Spinal cord (tissue), 10 donors: ENCODE data around the gene CTTN. TPM values are rescaled to one million over a fixed set of nuclear protein-coding genes. Genes with fewer than 3 reads are reported as not detected.

Experiments
- DNase-seq, 6 donors: peaks; one replicate each; pipeline versions ENCODE4 v3.0.0 to v3.0.0-alpha.2; 2013 to 2015; ENCODE audit warnings: low spot score in 6 of 6, low read depth in 4 of 6
- H3K27ac ChIP-seq: one replicate; pipeline ENCODE4 v1.5.1; 2013; ENCODE audit warnings: low read depth, low read length, control low read depth
- H3K27me3 ChIP-seq: one replicate; pipeline ENCODE4 v1.6.1; 2013; ENCODE audit warnings: low read length; ENCODE audit not compliant: control insufficient read depth, insufficient read depth
- H3K36me3 ChIP-seq: one replicate; pipeline ENCODE4 v1.6.1; 2013; ENCODE audit warnings: low read length; ENCODE audit not compliant: control insufficient read depth, insufficient read depth
- H3K4me1 ChIP-seq: one replicate; pipeline ENCODE4 v1.6.1; 2013; ENCODE audit warnings: low read length; ENCODE audit not compliant: control insufficient read depth, insufficient read depth
- H3K4me3 ChIP-seq: one replicate; pipeline ENCODE4 v1.5.1; 2013; ENCODE audit warnings: low read depth, low read length, control low read depth
- H3K9me3 ChIP-seq: one replicate; pipeline ENCODE4 v1.6.1; 2013; ENCODE audit warnings: low read length; ENCODE audit not compliant: control insufficient read depth, insufficient read depth
- WGBS: methylation state at CpG from one replicate; pipeline ENCODE4 v1.1.5; 2013; ENCODE audit warnings: missing lambda C conversion rate; ENCODE audit not compliant: insufficient coverage; 5-methylcytosine and 5-hydroxymethylcytosine counted together
- polyA plus RNA-seq, 2 donors: library from polyadenylated mRNA; unstranded; fragments of 120-200 nt; gene quantifications; one replicate each; pipeline ENCODE4 v1.2.1, GENCODE V29; 2013; ENCODE audit not compliant: insufficient read length in 2 of 2
- total RNA-seq, 2 donors: library from RNA; depleted of rRNA in 1 of 2; stranded (reverse); fragments of 120-200 nt in 1 of 2; fragments of >200 nt in 1 of 2; gene quantifications; one replicate each; pipeline versions ENCODE4 v1.2.3 to v1.2.4, GENCODE V29; 2013 to 2014
- donor health status: healthy.

CTTN gene
- total and polyA plus RNA-seq, 4 donors = 103 to 215 (median 144) TPM

- H3K27ac ChIP-seq = no peak overlapping the region
- no peaks in the 10 kb centered on the region for H3K9me3 ChIP-seq
- peaks cover 90% of the 10 kb centered on the region for H3K36me3 ChIP-seq
- no peak overlapping the region for H3K4me3 ChIP-seq
- H3K4me1 ChIP-seq = no peaks in the 10 kb centered on the region
- no peaks in the 10 kb centered on the region for H3K27me3 ChIP-seq
- DNase-seq = no peak
- WGBS = 90% methylated on average over 11 of the region's 16 CpGs
Measured at GRCh38 chr11:70432065-70432464, 33.7 kb downstream of the CTTN start.

- Histone ChIP-seq H3K9me3 (no peaks in the 10 kb centered on the region), H3K27me3 (no peaks in the 10 kb centered on the region), H3K27ac (no peak overlapping the region), H3K4me1 (no peaks in the 10 kb centered on the region), H3K4me3 (no peak overlapping the region), H3K36me3 (peaks cover 90% of the 10 kb centered on the region)
- DNase-seq = no peak
- 85% methylated on average over 10 of the region's 15 CpGs for WGBS
Measured at GRCh38 chr11:70432580-70432979, 34.3 kb downstream of the CTTN start.

- no peaks in the 10 kb centered on the region for H3K27me3 ChIP-seq
- 94% methylated on average over 20 of the region's 20 CpGs for WGBS
- no peaks in the 10 kb centered on the region for H3K4me1 ChIP-seq
- peaks cover 95% of the 10 kb centered on the region for H3K36me3 ChIP-seq
- no peaks in the 10 kb centered on the region for H3K9me3 ChIP-seq
- H3K4me3 ChIP-seq = no peak overlapping the region
- DNase-seq = no peak
- H3K27ac ChIP-seq = no peak overlapping the region
Measured at GRCh38 chr11:70433038-70433437, 34.7 kb downstream of the CTTN start.

GRCh38 chr11:70433526-70433925, 35.2 kb downstream of the CTTN start:
- Histone ChIP-seq H3K27ac (no peak overlapping the region), H3K36me3 (peaks cover 98% of the 10 kb centered on the region), H3K4me1 (no peaks in the 10 kb centered on the region), H3K4me3 (no peak overlapping the region), H3K27me3 (no peaks in the 10 kb centered on the region), H3K9me3 (no peaks in the 10 kb centered on the region)
- WGBS = 94% methylated on average over 8 of the region's 13 CpGs
- no peak for DNase-seq

GRCh38 chr11:70433966-70434812, 35.9 kb downstream of the CTTN start:
- no peaks in the 10 kb centered on the region for H3K9me3 ChIP-seq
- DNase-seq = no peak
- no peak overlapping the region for H3K27ac ChIP-seq
- H3K27me3 ChIP-seq = no peaks in the 10 kb centered on the region
- no peak overlapping the region for H3K4me3 ChIP-seq
- no peaks in the 10 kb centered on the region for H3K4me1 ChIP-seq
- H3K36me3 ChIP-seq = peaks cover 95% of the 10 kb centered on the region
- 91% methylated on average over 31 of the region's 36 CpGs for WGBS

- Histone ChIP-seq H3K36me3 (peaks cover 88% of the 10 kb centered on the region), H3K27ac (no peak overlapping the region), H3K9me3 (no peaks in the 10 kb centered on the region), H3K27me3 (no peaks in the 10 kb centered on the region), H3K4me1 (no peaks in the 10 kb centered on the region), H3K4me3 (no peak overlapping the region)
- 60% methylated on average over 7 of the region's 17 CpGs for WGBS
- DNase-seq = peak in 1 of 6 donors; percentile 20
Measured at GRCh38 chr11:70434813-70435278, 36.5 kb downstream of the CTTN start.

- Histone ChIP-seq H3K27me3 (no peaks in the 10 kb centered on the region), H3K36me3 (peaks cover 83% of the 10 kb centered on the region), H3K27ac (no peak overlapping the region), H3K4me3 (no peak overlapping the region), H3K4me1 (no peaks in the 10 kb centered on the region), H3K9me3 (no peaks in the 10 kb centered on the region)
- WGBS = 94% methylated on average over 13 of the region's 13 CpGs
- DNase-seq = no peak
Measured at GRCh38 chr11:70435361-70435760, 37.0 kb downstream of the CTTN start.

GRCh38 chr11:70435765-70436500, 37.6 kb downstream of the CTTN start:
- H3K4me3 ChIP-seq = no peak overlapping the region
- H3K36me3 ChIP-seq = peaks cover 77% of the 10 kb centered on the region
- 96% methylated on average over 17 of the region's 24 CpGs for WGBS
- no peaks in the 10 kb centered on the region for H3K27me3 ChIP-seq
- H3K4me1 ChIP-seq = no peaks in the 10 kb centered on the region
- H3K27ac ChIP-seq = no peak overlapping the region
- no peaks in the 10 kb centered on the region for H3K9me3 ChIP-seq
- DNase-seq = no peak

- Histone ChIP-seq H3K4me3 (no peak overlapping the region), H3K27me3 (no peaks in the 10 kb centered on the region), H3K27ac (no peak overlapping the region), H3K36me3 (peaks cover 72% of the 10 kb centered on the region), H3K9me3 (no peaks in the 10 kb centered on the region), H3K4me1 (no peaks in the 10 kb centered on the region)
- no peak for DNase-seq
- 95% methylated on average over 15 of the region's 15 CpGs for WGBS
Measured at GRCh38 chr11:70436501-70436860, 38.2 kb downstream of the CTTN start.
